HepG2 (cell line): Measurements from ENCODE around the gene ALS2. TPM values are rescaled to one million over a fixed set of nuclear protein-coding genes. Genes with fewer than 3 reads are reported as not detected.
"Not testable (repeated sequence)": the region's sequence is repeated elsewhere in the genome, so short reads cannot be mapped to it uniquely, and the experiment has no call there.

ENCODE experiments used
- ATAC-seq: fragments of 200-7000 bp; cut with Tn5 transposase; 3 replicates; pipeline ENCODE4 v1.9.1; 2020; ENCODE audit warnings: mild to moderate bottlenecking, moderate library complexity
- BruUV-seq: library from RNA; stranded (reverse); fragments of 400-500 nt; replicated peaks from 2 replicates; lab custom pipeline; 2021; lab: Mats Ljungman, UMichigan
- CTCF ChIA-PET: fragments of 300-600 bp; formaldehyde crosslinking; extraction: SDS; loops from one replicate; lab custom pipeline; 2021; ENCODE audit warnings: low total read pairs, inconsistent platforms, low intra/inter-chr PET ratio; lab: Yijun Ruan, JAX
- POLR2A ChIA-PET: fragments of 350-600 bp; sonication (Branson Sonifier 250); formaldehyde crosslinking; loops from one replicate; lab custom pipeline; 2020; ENCODE audit warnings: antibody characterized with exemption, inconsistent platforms; lab: Yijun Ruan, JAX
- DNase-seq: peaks from one replicate; pipeline ENCODE4 v3.0.0-alpha.2; 2015; ENCODE audit warnings: low spot score
- FAIRE-seq: peaks from 3 replicates; lab custom pipeline; 2011; peaks lifted over from hg19 to GRCh38; lab: Jason Lieb, UNC
- H2AFZ ChIP-seq: one replicate; pipeline ENCODE4 v1.6.1; 2011; ENCODE audit warnings: low read length, inconsistent platforms
- H3K27ac ChIP-seq: fragments of 300-600 bp; 3 replicates; pipeline ENCODE4 v1.8.0; 2011; ENCODE audit warnings: mixed run types, mild to moderate bottlenecking, mixed read lengths, low read length, inconsistent platforms; ENCODE audit not compliant: insufficient read depth; ENCODE audit errors: extremely low read length
- H3K27me3 ChIP-seq, 2 experiments: fragments of 200-600 bp in 1 of 2; 2 replicates in 1 of 2; 3 replicates in 1 of 2; pipeline versions ENCODE4 v1.6.0 to v1.8.0; 2011; ENCODE audit warnings: low read length in 2 of 2, mild to moderate bottlenecking in 2 of 2, moderate library complexity in 2 of 2, inconsistent platforms in 1 of 2; ENCODE audit not compliant: insufficient read depth in 2 of 2, control insufficient read depth in 1 of 2
- H3K36me3 ChIP-seq, 2 experiments: fragments of 200-600 bp in 1 of 2; replicated peaks in 1 of 2; 2 replicates in 1 of 2; 3 replicates in 1 of 2; pipeline versions ENCODE4 v1.5.1 to v1.8.0; 2011; ENCODE audit warnings: low read length in 2 of 2, inconsistent platforms in 1 of 2; ENCODE audit not compliant: insufficient read depth in 2 of 2, control insufficient read depth in 1 of 2
- H3K4me1 ChIP-seq: 2 replicates; pipeline ENCODE4 v1.5.1; 2012; ENCODE audit warnings: low read length, inconsistent platforms; ENCODE audit not compliant: insufficient read depth
- H3K4me2 ChIP-seq: 2 replicates; pipeline ENCODE4 v1.6.0; 2011; ENCODE audit warnings: low read depth, low read length, inconsistent platforms
- H3K4me3 ChIP-seq, 3 experiments: fragments of 200-600 bp in 1 of 3; sonication (generic), shearing (Covaris generic) in 1 of 3; replicated peaks in 1 of 3; 2 replicates each; pipeline ENCODE4 v1.5.1; 2011 to 2016; ENCODE audit warnings: low read length in 3 of 3, inconsistent platforms in 2 of 3, low read depth in 2 of 3, mild to moderate bottlenecking in 2 of 3, control low read depth in 1 of 3, mixed read lengths in 1 of 3; ENCODE audit not compliant: insufficient read depth in 1 of 3
- H3K79me2 ChIP-seq: one replicate; pipeline ENCODE4 v1.6.1; 2011; ENCODE audit warnings: low read length, inconsistent platforms; ENCODE audit not compliant: insufficient read depth
- H3K9ac ChIP-seq: 2 replicates; pipeline ENCODE4 v1.6.0; 2011; ENCODE audit warnings: mild to moderate bottlenecking, low read depth, low read length, inconsistent platforms; ENCODE audit not compliant: insufficient read depth
- H3K9me3 ChIP-seq: 2 replicates; pipeline ENCODE4 v1.5.1; 2012; ENCODE audit warnings: mild to moderate bottlenecking, low read length
- H4K20me1 ChIP-seq: 2 replicates; pipeline ENCODE4 v1.6.0; 2011; ENCODE audit warnings: inconsistent platforms, mild to moderate bottlenecking, low read length, moderate library complexity; ENCODE audit not compliant: insufficient read depth
- FOXP4 ChIP-seq: sonication (generic); formaldehyde crosslinking; IDR thresholded peaks from 2 replicates; pipeline ENCODE4 v1.4.0; 2020; ENCODE audit warnings: missing genetic modification reagents
- HINFP ChIP-seq: sonication (generic); formaldehyde crosslinking; IDR thresholded peaks from 2 replicates; pipeline ENCODE4 v1.4.0; 2020; ENCODE audit warnings: low read depth, mild to moderate bottlenecking, missing genetic modification reagents
- JUN ChIP-seq: sonication (generic); formaldehyde crosslinking; IDR thresholded peaks from 2 replicates; pipeline ENCODE4 v1.4.0; 2020; ENCODE audit warnings: mild to moderate bottlenecking, missing genetic modification reagents
- U2AF1 ChIP-seq: fragments of 200-400 bp; formaldehyde crosslinking; optimal IDR thresholded peaks from 2 replicates; pipeline ENCODE3; 2017; ENCODE audit warnings: mild to moderate bottlenecking, low read depth, low read length
- ZNF484 ChIP-seq: sonication (generic); formaldehyde crosslinking; IDR thresholded peaks from 2 replicates; pipeline ENCODE4 v1.5.1; 2020; ENCODE audit warnings: mild to moderate bottlenecking, low read depth, missing genetic modification reagents, borderline replicate concordance
- ZNF501 ChIP-seq: sonication (generic); formaldehyde crosslinking; IDR thresholded peaks from 2 replicates; pipeline ENCODE4 v1.5.1; 2020; ENCODE audit warnings: mild to moderate bottlenecking, moderate library complexity, missing genetic modification reagents
- WGBS: methylation state at CpG from one replicate; pipeline ENCODE4 v1.1.6; 2017; ENCODE audit warnings: low lambda C conversion rate; 5-methylcytosine and 5-hydroxymethylcytosine counted together
- in situ Hi-C: cut with HindIII; loops from 2 replicates; pipeline ENCODE4 v1.10.0; 2017; ENCODE audit warnings: low pct_unique_long_range_greater_than_20kb; ENCODE audit not compliant: extremely low pct_ligation_motif_present
- intact Hi-C: fragments of 100-400 bp; cut with micrococcal nuclease; formaldehyde crosslinking; loops from one replicate; pipeline ENCODE4 v1.10.0; 2022; ENCODE audit not compliant: unreplicated experiment
- polyA plus RNA-seq, 8 experiments: library from polyadenylated mRNA; depleted of rRNA in 3 of 8; stranded (reverse) in 7 of 8; unstranded in 1 of 8; fragments of >200 nt; fragmentation: Illumina TruSeq in 4 of 8; extraction: Trizol in 4 of 8; gene quantifications; 2 replicates each; pipeline versions ENCODE4 v1.2.1 to v1.2.3, GENCODE V29; 2011 to 2016; ENCODE audit warnings: low read depth in 4 of 8, missing spikeins in 1 of 8, mixed read lengths in 1 of 8; ENCODE audit not compliant: insufficient read depth in 1 of 8
- total RNA-seq, 5 experiments: library from RNA; depleted of rRNA; stranded (reverse); fragments of >200 nt; fragmentation: Illumina TruSeq; extraction: Trizol; gene quantifications; 2 replicates each; pipeline ENCODE4 v1.2.3, GENCODE V29; 2016; ENCODE audit warnings: low read depth in 1 of 5

The ALS2 gene
- total and polyA plus RNA-seq, 2 of the 13 experiments (the other 11 are each of a cell fraction or from before 2014, with no cell fraction given), result 12.7 to 19.3 TPM

GRCh38 chr2:201764469-201764868, 16.3 kb downstream of the ALS2 start:
- H3K4me1 ChIP-seq, CTCF ChIA-PET, DNase-seq: not testable (repeated sequence)

GRCh38 chr2:201761101-201761500, 19.6 kb downstream of the ALS2 start:
- BruUV-seq, result no TSS peak

More at GRCh38 chr2:201764469-201764868, 16.3 kb downstream of the ALS2 start:
- in situ Hi-C loops, ATAC-seq, H3K4me3 ChIP-seq, FAIRE-seq, H3K9ac ChIP-seq, H3K4me2 ChIP-seq, BruUV-seq, POLR2A ChIA-PET, intact Hi-C loops, H2AFZ ChIP-seq, H4K20me1 ChIP-seq, H3K27ac ChIP-seq, H3K9me3 ChIP-seq, H3K79me2 ChIP-seq, H3K27me3 ChIP-seq: not testable (repeated sequence)
- peaks cover 11 to 16% of the 10 kb centered on the region in 2 experiments; a peak in 4 of 5 replicates for H3K36me3 ChIP-seq
- WGBS, result 98% methylated on average over 7 of the region's 7 CpGs

More at GRCh38 chr2:201761101-201761500, 19.6 kb downstream of the ALS2 start:
- Histone ChIP-seq H2AFZ (no peak overlapping the region), H3K36me3 (peaks cover 11 to 13% of the 10 kb centered on the region in 2 experiments; a peak in 4 of 5 replicates), H3K4me3 (no peak overlapping the region), H3K79me2 (no peaks in the 10 kb centered on the region), H3K4me2 (no peak overlapping the region), H3K9ac (no peak overlapping the region), H3K9me3 (no peaks in the 10 kb centered on the region), H3K27me3 (no peaks in the 10 kb centered on the region), H3K27ac (no peak overlapping the region), H4K20me1 (no peaks in the 10 kb centered on the region), H3K4me1 (peaks cover 31% of the 10 kb centered on the region)
- FAIRE-seq (no peak), DNase-seq (no peak), ATAC-seq (no peak)
- intact Hi-C loops (no loop called here), in situ Hi-C loops (no loop called here)
- 100% methylated on average over 4 of the region's 4 CpGs for WGBS
- POLR2A ChIA-PET, result no interaction called here
- TF ChIP-seq ZNF484 (CRISPR knock-in tag), result no peak
- TF ChIP-seq HINFP, result no peak
- no peak for TF ChIP-seq ZNF501 (CRISPR knock-in tag)
- no peak for TF ChIP-seq U2AF1
- no peak for TF ChIP-seq FOXP4
- TF ChIP-seq JUN (CRISPR knock-in tag), result no peak
- CTCF ChIA-PET, result no interaction called here
